ENCODE results near the gene SHISA9. TPM values are rescaled to one million over a fixed set of nuclear protein-coding genes. Genes with fewer than 3 reads are reported as not detected.
"Not testable (repeated sequence)": the region's sequence is repeated elsewhere in the genome, so short reads cannot be mapped to it uniquely, and the experiment has no call there.

SHISA9 gene
- 0.99 TPM for total RNA-seq
- long read RNA-seq: 0 reads

- ATAC-seq (no peak), DNase-seq (no peak)
- intact Hi-C loops (cut with micrococcal nuclease): no loop called here
Measured at GRCh38 chr16:12901597-12902461, at the start of gene SHISA9. TSS of gene SHISA9 (plus strand) at chr16:12901598.

GRCh38 chr16:12853972-12854371, 47.4 kb upstream of the SHISA9 start:
- DNase-seq (no peak), ATAC-seq (no peak)
- intact Hi-C loops (cut with micrococcal nuclease): no loop called here

- DNase-seq; intact Hi-C loops (cut with micrococcal nuclease); ATAC-seq: not testable (repeated sequence)
Measured at GRCh38 chr16:12857435-12857834, 44.0 kb upstream of the SHISA9 start.

- no peak for ATAC-seq
- intact Hi-C loops (cut with micrococcal nuclease): no loop called here
- DNase-seq: no peak
Measured at GRCh38 chr16:12862327-12862726, 39.1 kb upstream of the SHISA9 start.

- ATAC-seq (no peak), DNase-seq (no peak)
- intact Hi-C loops (cut with micrococcal nuclease): no loop called here
Measured at GRCh38 chr16:12862941-12863340, 38.5 kb upstream of the SHISA9 start.

GRCh38 chr16:12866981-12867551, 34.3 kb upstream of the SHISA9 start:
- ATAC-seq (no peak), DNase-seq (no peak)
- intact Hi-C loops (cut with micrococcal nuclease): no loop called here

GRCh38 chr16:12868169-12868568, 33.2 kb upstream of the SHISA9 start:
- ATAC-seq (no peak), DNase-seq (no peak)
- intact Hi-C loops (cut with micrococcal nuclease): no loop called here

GRCh38 chr16:12868788-12869187, 32.6 kb upstream of the SHISA9 start:
- intact Hi-C loops (cut with micrococcal nuclease): no loop called here
- ATAC-seq (no peak), DNase-seq (no peak)

- DNase-seq (no peak), ATAC-seq (no peak)
- intact Hi-C loops (cut with micrococcal nuclease): no loop called here
Measured at GRCh38 chr16:12869698-12870427, 31.5 kb upstream of the SHISA9 start.

GRCh38 chr16:12871784-12872183, 29.6 kb upstream of the SHISA9 start:
- intact Hi-C loops (cut with micrococcal nuclease): no loop called here
- no peak for DNase-seq
- ATAC-seq: no peak

GRCh38 chr16:12874186-12874585, 27.2 kb upstream of the SHISA9 start:
- DNase-seq (no peak), ATAC-seq (no peak)
- intact Hi-C loops (cut with micrococcal nuclease): no loop called here

- intact Hi-C loops (cut with micrococcal nuclease): no loop called here
- DNase-seq (no peak), ATAC-seq (no peak)
Measured at GRCh38 chr16:12876778-12877177, 24.6 kb upstream of the SHISA9 start.

- intact Hi-C loops (cut with micrococcal nuclease): no loop called here
- ATAC-seq: no peak
Measured at GRCh38 chr16:12878973-12879372, 22.4 kb upstream of the SHISA9 start.

GRCh38 chr16:12879812-12880211, 21.6 kb upstream of the SHISA9 start:
- intact Hi-C loops (cut with micrococcal nuclease): no loop called here
- ATAC-seq: no peak

More at GRCh38 chr16:12878973-12879372, 22.4 kb upstream of the SHISA9 start:
- no peak for DNase-seq

GRCh38 chr16:12881182-12881581, 20.2 kb upstream of the SHISA9 start:
- intact Hi-C loops (cut with micrococcal nuclease): no loop called here
- no peak for DNase-seq
- ATAC-seq: no peak

More at GRCh38 chr16:12879812-12880211, 21.6 kb upstream of the SHISA9 start:
- DNase-seq: no peak

- intact Hi-C loops (cut with micrococcal nuclease): no loop called here
- ATAC-seq: no peak
Measured at GRCh38 chr16:12881740-12882139, 19.7 kb upstream of the SHISA9 start.

GRCh38 chr16:12885742-12886141, 15.7 kb upstream of the SHISA9 start:
- ATAC-seq (no peak), DNase-seq (no peak)
- intact Hi-C loops (cut with micrococcal nuclease): no loop called here

More at GRCh38 chr16:12881740-12882139, 19.7 kb upstream of the SHISA9 start:
- no peak for DNase-seq

- DNase-seq: no peak
Measured at GRCh38 chr16:12891836-12892235, 9.6 kb upstream of the SHISA9 start.

GRCh38 chr16:12893050-12893750, 8.2 kb upstream of the SHISA9 start:
- no peak for ATAC-seq
- no peak for DNase-seq
- intact Hi-C loops (cut with micrococcal nuclease): no loop called here

More at GRCh38 chr16:12891836-12892235, 9.6 kb upstream of the SHISA9 start:
- intact Hi-C loops (cut with micrococcal nuclease): no loop called here
- no peak for ATAC-seq

Measured in left ventricle myocardium superior (tissue), 1 donor.